Right lobe of liver (tissue), 4 donors: Measurements from ENCODE around the gene CCM2L.

ENCODE experiments used
- CTCF ChIP-seq, 4 donors: fragments of 200-600 bp in 3 of 4; fragments of 450-650 bp in 1 of 4; IDR thresholded peaks; one replicate each; pipeline versions ENCODE4 v1.5.1 to v1.8.0; 2016 to 2022; ENCODE audit warnings: antibody characterized with exemption in 4 of 4, mild to moderate bottlenecking in 2 of 4
- POLR2A ChIP-seq: fragments of 450-650 bp; IDR thresholded peaks from one replicate; pipeline ENCODE4 v1.6.1; 2017; ENCODE audit warnings: antibody characterized with exemption, mild to moderate bottlenecking
- donor health status: DM: no; HTN: no; CAD: no.
- donor health status: DM: no; HTN: no; CAD: no.
- donor health status: DM: no; HTN: yes; CAD: no.

DNA sequence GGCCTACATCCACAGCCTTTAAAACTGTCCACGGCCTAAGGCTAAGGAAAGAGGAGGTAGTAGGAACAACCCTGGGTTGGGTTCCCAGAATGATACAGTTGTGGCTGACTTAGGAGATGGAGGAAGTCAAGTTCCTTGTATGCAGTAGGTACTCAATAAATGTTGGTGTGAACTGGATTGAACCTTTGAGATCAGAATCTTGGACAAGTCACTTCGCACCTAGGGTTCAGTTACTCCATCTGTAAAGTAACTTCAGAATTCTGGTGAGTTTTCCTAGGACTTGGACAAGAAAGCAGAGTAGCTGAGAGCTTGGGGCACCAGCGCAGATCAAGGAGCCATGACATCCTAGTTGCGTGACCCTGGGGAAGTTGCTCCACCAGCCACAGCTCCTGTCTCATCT lies 33.2 kb upstream of the CCM2L start:
- TF ChIP-seq POLR2A, result no peak
- no peak for TF ChIP-seq CTCF (IDR thresholded peaks at IDR 0.05)
